DMS53 (cell line): Measurements from ENCODE around the gene ZNF827.

Source experiments
- DNase-seq: peaks from one replicate; lab custom pipeline; 2025; lab: John Stamatoyannopoulos, UW

Gene ZNF827

DNA sequence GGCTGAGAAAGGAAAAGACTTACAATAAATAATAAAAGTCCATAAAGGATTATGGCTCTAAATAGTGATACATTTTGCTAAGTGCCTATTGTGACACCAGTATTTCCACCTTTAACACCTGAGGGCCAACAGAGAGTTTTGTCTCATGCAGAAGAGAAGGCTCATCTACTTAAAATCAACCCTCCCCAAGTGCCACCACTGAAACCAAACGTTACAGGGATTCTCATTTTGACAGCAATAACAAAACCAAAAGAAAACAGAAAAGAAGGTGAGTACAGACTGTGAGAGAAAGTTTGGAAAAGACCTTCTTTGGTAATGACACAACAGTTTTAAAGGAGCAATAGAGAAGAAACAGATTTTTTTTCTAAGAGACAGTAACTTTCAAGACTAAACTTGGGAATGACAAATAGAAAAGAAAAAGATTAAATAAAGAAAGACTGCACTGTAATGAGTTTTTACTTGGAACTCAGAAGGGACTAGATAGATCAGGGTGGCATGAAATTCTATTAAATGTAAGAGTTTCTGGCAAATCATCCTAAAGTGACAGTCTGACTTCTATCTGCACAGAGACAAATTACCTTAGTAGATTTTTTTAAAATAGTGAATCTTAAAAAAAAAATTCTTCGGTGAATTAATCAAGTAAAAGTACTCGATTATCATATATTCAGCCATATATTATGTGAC, 109.7 kb downstream of the ZNF827 start:
- DNase-seq: no peak

DNA sequence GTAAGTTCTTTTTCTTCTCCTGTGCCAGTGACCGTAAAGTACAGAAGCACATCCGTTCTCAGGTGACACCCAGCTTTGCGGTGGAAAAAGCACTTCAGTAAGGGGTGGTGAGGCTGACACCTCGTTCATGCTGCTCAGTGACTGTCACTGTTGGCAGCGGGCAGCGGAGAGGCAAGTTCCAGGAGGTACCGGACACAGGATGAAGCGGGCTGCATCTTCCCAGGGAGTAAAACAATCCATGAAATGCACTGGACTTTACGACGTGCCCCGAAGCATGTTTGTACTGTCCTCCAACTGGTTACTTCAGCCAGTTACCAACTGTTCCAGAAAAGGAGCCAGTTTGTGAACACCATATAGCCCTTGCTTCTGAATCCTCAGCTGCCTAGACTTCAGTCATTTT, 110.7 kb downstream of the ZNF827 start:
- DNase-seq: no peak

DNA sequence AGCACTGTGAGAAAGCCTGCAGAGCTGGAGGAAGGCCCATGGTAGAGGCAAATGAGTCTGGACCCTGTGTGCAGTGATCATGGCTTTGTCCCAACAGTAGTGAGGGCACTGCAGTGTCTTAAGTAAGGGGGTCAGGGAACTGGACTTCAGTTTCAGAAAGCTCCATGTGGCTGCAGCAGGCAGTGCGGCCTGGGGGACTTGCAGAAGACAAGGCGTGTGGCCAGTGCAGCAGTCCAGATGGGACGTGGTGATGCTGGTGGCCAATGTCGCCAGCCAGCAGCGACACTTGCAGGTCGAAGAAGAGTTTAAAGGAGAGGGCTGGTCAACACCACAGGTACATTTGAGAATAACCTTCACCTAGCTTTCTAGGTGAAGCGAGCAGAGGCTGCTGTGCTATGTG, 113.4 kb downstream of the ZNF827 start:
- no peak for DNase-seq

DNA sequence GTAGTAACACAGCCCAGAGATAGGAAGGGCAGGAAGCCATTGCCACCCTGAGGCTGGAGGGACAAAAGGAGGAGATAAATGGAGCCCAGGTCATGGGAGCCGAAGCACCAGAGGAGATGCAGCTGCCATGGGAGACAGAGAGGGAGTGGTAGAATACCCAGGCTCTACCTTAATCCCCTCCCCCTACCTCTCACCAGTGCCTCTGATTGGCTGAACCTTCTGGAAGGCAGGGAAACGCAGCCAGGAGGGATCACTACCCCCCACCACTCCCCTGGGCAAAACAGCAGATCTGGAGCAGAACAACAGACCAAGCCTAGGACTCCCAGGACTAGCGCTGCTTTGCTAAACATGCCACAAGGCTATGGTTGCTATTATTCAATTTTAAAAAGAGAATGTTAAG, 114.2 kb downstream of the ZNF827 start:
- no peak for DNase-seq

DNA sequence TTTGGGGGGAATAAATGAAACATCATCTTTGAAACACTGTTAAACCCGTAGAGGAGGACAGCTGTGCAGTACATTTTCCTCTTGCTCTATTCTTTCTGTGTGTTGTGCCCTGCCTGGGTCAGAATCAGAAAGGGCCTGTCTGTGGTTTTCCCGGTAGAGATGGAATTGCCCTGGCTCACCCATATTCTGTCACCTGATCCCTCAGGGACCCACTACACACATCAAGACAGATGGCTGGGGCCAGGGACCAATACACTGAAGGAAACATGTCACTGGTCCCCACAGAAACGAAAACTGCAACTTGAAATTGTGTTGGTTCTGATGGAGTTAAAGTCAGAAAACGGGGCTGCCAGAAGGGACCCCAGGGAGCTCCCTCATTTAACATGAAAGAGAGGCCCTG, 114.9 kb downstream of the ZNF827 start:
- no peak for DNase-seq

DNA sequence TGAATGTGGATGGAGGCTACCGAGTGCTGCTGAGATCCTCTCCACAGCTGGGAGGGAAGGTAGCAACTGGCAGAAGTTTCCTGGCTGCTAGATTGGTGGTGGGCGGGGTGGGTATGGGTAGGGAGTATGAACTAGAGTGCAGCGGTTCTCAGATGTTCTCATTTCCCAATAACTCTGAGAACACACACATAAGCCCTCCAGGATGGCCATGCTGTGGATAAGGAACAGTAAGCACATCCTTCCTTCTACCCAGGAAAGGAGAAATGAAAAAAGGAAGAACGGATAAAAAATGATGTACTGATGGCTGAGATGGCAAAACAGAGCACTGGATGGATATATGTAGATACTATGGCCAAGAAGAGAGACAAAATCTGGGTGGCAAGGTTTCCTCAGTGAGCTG, 116.0 kb downstream of the ZNF827 start:
- DNase-seq: no peak

DNA sequence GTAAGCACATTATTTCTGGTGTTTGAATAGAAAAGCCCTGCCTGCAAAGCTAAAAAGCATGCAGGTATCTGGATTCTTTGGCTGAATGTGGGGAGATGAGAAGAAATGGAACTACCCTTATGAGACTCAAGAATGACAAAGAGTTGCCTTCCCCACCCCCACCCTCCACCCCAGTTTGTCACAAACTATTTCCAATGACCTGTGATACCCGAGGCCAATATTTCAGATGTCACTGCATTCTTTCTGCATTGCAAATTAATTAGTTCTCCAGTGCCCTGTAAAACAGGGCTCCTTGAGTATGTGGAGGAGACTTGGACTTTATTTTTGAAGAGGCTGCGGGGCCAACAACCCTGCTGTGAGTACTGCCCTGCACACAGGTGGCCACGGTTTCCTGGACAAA, 116.4 kb downstream of the ZNF827 start:
- DNase-seq: no peak

DNA sequence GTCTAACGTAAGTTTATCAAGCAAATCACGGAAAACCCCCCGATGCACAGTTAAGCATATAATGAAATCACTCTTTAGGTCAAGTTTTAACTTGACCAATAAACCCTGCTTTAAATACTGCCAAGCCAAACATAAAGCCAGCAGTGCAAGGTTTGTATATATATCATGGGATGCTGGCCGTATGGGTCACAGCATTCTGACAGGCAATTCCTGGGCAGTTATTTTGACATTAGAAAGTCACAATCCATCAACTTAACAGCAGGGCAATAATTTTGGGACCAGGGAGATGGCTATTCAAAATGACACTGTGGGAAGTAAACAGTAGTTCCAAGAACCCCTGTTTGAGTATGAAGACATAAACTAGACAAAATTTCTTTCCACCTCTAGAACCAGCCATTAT, 116.9 kb downstream of the ZNF827 start:
- no peak for DNase-seq

DNA sequence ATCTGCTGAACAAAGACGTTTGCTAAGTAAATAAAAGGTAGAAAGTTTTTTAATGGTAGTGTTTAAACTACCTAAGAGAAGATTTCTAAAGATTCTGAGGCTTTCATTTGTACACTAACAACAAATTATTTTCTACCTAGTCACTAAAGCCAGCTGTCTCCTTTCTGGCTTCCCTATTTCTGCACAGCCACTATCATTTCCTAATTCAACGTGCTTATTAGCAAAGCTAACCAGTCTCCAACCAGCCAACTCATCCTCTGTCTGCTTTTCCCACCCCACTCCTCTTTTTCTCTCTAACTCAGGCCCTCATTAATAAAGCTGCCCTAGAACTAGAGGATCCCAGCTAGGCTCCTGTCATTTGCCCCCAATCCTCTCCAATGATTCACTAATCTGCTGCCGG, 118.2 kb downstream of the ZNF827 start:
- no peak for DNase-seq

DNA sequence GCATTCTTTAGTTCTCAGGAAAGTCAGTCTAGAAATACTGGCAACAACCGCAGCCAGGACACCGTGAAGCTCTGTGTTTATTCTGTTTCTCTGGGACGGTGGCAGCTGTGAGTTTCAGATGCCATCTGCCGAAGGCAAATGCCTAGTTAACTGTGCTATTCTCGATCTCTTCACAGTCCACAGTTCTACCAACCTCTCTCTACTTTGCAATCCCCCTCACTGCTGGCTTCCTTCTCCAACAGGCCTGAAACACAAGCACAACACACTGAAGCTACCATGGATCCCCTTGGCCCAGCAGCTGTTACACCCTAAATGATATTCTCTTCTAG, 118.8 kb downstream of the ZNF827 start:
- no peak for DNase-seq

DNA sequence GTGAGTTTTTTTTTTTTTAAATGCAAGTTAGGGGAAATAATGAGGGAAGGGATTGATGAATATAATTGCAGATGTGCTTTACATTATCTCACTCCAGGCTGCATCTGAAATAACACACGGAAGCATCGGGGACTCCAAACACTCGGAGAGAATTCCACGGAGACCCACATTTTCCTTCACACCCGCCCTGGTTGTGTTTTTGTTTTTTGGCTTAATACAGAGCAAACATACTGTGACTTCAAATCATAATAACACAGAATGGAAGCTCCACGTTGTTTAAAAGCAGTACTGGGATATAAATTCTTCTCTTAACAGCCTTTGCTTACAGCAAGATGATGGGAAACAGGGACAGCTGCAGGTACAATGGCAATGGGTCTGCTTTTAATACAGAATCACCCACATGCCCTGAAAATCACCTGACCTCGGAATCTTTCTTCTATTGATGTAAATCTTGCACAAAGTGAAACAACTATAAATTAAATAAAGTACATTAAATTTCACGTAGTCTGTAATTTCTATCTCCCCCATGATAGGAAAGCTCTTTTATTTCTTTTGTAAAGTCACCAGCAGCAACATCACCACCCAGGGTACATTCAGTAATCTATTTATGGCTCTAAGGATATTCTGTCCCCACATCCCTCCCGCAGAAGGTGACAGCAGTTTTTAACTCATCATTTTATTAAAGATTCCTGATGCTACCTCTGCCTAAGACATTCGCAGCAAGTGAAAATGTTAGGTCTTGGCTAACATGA, 119.3 kb downstream of the ZNF827 start:
- DNase-seq: no peak

DNA sequence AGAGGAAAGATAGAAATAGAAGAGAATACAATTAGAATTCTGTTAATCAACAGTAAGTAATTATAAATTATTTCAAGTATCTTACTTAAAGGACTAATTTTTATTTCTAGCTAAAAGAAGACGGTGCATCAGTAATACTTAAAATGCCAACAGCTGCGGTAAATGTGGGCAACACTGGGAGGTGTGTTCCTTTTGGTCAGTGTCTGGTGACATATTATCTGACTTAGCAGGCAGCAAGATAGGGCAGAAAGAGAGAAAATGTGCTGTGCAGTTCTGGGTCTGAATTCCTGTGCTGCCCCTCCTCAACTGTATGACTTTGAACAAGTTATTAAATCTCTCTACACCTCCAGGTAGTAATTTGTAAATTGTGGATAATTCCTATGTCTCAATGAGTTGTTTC, 120.6 kb downstream of the ZNF827 start:
- no peak for DNase-seq

DNA sequence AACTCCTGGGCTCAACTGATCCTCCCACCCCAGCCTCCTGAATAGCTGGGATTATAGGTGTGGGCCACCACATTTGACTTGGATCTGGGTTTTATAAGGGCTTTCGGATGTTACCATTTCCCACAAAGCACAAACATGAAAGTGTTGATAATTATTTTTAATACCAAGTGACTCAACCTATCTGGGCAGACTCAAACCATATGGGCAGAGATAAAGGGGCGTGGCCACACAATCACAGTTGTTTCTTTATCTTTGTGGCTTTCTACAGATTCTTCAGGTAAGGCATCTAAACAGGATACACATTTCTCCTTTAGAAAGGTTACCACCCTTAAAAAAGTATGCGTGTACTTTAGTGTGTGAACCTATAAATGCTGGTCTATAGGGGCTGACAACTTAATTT, 122.5 kb downstream of the ZNF827 start:
- DNase-seq: no peak

DNA sequence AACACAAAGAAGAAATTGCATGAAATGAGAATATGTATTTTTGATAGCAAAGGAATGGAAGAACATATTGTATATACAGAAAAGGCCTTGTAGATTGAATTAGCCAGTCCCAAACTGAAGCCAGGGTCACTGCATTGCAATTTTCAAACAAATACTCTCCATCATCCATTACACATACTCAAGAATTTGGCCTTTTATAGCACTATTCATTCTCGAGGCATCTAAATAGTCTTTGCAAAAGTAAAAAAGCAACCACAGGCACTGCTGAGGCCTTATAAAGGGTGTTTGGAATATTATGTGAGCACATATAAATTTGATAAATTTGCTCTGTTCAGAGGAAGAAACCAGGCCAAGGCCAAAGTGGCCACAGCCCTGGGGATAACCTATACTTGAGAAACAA, 123.0 kb downstream of the ZNF827 start:
- DNase-seq: no peak

DNA sequence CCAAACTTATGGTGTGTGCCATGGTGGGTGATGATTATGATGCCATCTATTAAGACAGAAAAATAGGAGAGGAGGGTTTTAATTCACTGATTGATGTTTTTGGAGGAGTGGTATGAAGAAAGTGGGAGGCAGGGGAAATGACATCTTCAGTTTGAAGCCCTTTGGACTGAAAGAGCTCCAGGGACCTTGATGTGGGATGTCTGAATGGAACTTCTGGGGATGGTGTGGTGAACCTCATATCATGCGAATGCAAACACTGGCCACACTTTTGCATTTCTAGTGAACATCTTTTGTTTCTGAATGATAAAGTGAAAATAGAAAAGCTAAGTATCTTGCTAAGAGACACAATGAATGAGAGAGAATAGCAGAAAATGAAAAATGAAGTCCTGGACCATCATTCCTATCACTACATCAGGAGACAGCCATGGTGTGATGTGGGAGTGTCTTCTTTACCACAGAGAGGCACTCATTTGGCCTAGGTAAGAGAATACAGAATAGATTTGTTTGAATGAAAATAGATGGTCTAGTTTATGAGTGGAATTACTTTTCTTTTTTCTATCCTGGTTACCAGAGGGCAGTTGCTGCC, 123.5 kb downstream of the ZNF827 start:
- no peak for DNase-seq

DNA sequence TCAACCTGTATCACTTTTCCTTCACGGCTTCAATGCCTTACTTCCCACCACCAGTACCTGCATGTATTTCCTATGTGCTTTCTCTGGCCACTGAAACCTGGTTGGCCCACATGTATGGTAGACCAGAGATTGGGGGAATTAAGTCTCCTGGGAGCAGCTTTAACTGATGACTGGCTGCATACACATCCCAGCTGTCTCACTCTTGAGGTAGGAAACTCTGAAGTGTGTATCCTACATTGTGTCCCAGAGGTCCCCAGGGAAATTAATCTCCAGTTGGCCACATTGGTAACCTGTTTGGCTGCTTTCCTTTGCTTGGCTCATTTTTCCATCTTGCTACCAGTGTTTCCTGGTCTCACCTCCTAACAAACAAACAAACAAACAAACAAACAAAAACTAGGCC, 124.4 kb downstream of the ZNF827 start:
- DNase-seq: no peak

DNA sequence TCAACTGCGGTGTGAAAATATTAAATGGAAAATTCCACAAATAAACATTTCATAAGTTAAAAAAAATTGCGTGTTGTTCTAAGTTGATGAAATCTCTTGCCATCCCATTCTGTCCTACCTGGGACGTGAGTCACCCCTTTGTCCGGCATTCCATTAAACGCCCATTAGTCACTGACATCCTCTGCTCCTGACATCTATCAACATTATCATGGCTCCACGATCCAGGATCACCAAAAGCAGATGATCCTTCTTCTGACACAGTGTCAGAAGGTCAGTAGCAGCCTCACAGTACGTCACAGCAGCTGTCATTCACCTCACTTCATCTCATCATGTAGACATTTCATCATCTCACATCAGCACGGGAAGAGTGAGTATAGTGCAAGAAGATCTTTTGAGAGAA, 125.7 kb downstream of the ZNF827 start:
- no peak for DNase-seq

DNA sequence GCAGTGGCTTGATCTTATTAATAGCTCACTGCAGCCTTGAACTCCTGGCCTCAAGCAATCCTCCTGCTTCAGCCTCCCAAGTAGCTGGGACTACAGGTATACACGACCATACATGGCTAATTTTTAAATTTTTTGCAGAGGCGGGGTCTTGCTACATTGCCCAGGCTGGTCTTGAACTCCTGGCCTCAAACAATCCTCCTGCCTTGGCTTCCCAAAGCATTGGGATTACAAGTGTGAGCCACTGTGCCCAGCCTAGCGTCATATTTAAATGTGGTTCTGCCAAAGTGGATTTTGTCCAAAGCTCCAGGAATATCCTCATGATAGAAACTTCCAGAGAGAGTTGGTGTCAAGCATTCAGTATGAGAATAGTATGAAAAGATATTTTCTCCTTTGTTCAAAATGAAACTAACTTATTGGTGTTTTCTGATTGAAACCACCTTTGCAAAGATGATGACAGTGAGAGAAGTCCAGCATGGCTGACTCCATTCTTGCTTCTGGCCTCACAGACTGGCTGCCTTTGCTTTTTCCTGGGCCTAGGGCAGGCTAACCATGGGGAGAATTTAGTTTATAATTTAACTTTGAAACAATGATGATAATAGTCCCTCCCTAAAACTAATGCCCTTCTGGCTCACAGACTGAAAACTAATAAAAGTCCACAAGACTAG, 129.6 kb downstream of the ZNF827 start:
- DNase-seq: no peak

DNA sequence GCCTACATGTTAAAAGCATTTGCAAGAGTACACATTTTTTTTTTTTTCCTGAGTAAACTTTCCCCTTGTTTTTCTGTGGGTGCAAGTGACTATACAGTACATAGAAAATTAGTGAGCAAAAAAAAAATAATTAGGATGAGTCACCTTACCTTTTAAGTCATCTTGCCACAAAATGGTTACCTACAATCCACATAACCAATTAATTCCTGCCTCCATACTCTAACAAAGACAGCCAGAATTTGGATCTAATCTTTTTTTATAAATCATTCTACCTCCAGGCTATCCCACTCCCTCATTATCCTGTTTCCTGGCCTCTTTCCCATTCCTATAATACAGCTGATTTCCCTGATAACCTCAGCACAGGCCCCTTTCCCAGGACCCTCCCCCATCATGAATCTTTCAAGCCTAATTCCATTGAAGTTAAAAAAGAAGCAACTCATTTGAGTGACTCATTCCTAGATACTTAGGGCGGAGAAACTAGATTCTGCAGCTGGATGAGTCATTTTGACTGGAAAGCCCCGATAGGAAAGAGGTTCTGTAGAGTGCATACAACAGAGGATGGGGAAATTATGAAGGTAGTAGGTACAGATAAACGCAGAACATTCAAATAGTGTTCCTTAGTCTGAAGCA, 130.5 kb downstream of the ZNF827 start:
- DNase-seq: peak; percentile 82

DNA sequence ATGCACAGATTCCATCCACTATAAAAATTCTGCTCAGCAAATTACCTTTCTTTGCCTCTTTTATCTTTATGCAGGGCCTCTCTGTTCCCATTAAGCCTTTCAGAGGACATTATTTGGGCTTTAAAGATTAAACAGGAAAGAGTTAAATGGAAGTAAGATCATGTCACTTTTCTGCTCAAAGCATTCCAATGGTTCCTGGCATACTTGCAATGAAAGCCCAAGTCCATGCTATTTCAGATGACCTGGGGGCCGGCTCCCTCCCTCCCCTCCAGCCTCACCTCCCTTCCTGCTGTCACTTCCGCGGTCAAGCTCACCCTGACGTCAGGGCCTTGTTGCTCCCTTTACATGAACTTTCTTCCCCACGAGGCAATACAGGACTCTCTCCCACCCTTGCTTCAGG, 133.1 kb downstream of the ZNF827 start:
- no peak for DNase-seq

DNA sequence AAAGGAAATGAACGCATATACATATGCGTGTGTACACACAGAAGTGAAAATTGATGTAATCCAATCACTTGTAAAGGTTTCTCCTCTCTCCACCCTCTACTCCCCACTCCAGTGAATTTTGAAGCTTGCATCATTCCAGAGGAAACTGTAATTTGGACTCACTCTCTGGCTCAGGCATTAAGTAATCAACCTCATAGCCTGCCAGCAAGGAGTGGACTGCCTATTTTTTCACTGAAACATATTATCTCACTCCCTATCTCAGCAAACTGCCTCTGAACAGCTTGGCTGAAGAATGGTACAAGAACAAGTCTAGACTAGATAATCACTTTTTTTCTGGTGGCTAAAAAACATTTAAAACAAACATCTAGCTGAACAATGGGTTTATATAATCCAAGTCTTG, 134.5 kb downstream of the ZNF827 start:
- DNase-seq: no peak

DNA sequence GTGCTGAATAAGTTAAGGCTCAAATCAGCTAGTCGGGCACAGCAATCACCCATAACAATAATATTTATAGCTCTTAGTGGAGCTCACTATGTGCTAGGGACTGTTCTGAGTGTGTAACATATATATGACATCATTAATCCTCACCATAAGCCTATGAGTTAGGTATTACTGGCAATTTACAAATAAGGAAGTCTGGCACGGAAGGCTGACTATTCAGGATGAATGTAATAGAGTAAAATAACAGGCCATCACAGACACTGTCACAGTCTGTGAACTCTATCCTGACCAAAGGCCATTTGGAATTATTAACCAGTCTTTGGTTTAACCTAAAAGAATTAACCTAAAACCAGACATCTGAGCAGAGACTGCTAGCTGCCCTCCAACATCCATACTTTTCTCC, 139.4 kb downstream of the ZNF827 start:
- no peak for DNase-seq

DNA sequence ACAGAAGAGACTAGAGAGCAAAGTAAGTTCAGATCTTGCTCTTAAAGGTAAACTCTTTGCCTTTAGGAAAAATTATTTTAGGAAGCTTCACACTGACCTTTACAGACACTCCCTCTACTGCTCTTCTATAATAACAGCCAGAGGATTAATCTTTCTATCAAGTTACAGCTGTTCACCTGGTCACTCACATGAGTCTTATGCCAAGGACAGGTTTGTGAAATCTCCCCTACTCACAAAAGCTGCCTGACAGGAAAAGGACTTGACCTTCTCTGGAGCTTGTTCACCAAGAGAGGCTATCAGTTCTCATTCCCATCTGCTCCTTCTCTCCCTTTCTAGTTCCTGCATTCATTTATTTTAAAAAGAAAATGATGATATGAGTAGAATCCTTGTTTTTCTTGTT, 141.3 kb downstream of the ZNF827 start:
- DNase-seq: peak; percentile 6
